H1 (cell line): ENCODE results near the gene C9orf50. TPM values are rescaled to one million over a fixed set of nuclear protein-coding genes. Genes with fewer than 3 reads are reported as not detected.

Experiments
- CTCF ChIA-PET: fragments of 300-600 bp; sonication (Branson Sonifier 250); formaldehyde crosslinking; loops from one replicate; lab custom pipeline; 2021; ENCODE audit not compliant: partially characterized antibody; lab: Charles Lee
- POLR2A ChIA-PET: fragments of 300-600 bp; sonication (Branson Sonifier 250); formaldehyde crosslinking; loops from one replicate; lab custom pipeline; 2021; ENCODE audit warnings: inconsistent platforms; ENCODE audit not compliant: partially characterized antibody; lab: Charles Lee
- DNase-seq, 2 experiments: peaks; one replicate each; pipeline versions ENCODE4 v3.0.0 to v3.0.0-alpha.2; 2010 to 2022; ENCODE audit warnings: low spot score in 2 of 2, low read depth in 1 of 2, mixed read lengths in 1 of 2
- FAIRE-seq: peaks from 2 replicates; lab custom pipeline; 2011; peaks lifted over from hg19 to GRCh38; lab: Jason Lieb, UNC
- H2AFZ ChIP-seq: 2 replicates; pipeline ENCODE4 v1.8.1; 2012; ENCODE audit warnings: low read length, inconsistent platforms
- H2AK5ac ChIP-seq: 2 replicates; pipeline ENCODE4 v1.6.1; 2013; ENCODE audit warnings: low read depth, low read length
- H2BK120ac ChIP-seq: replicated peaks from 2 replicates; pipeline ENCODE3; 2013; ENCODE audit warnings: low read depth, low read length, inconsistent platforms
- H2BK12ac ChIP-seq: 2 replicates; pipeline ENCODE4 v1.6.1; 2013; ENCODE audit warnings: low read depth, low read length
- H2BK15ac ChIP-seq: 2 replicates; pipeline ENCODE4 v1.6.1; 2013; ENCODE audit warnings: low read length
- H2BK20ac ChIP-seq: 2 replicates; pipeline ENCODE4 v1.6.1; 2013; ENCODE audit warnings: low read length
- H2BK5ac ChIP-seq: 2 replicates; pipeline ENCODE4 v1.6.1; 2013; ENCODE audit warnings: low read depth, low read length
- H3K14ac ChIP-seq: 2 replicates; pipeline ENCODE4 v1.6.1; 2013; ENCODE audit warnings: inconsistent platforms; ENCODE audit not compliant: insufficient read length
- H3K18ac ChIP-seq: 2 replicates; pipeline ENCODE4 v1.6.1; 2013; ENCODE audit warnings: low read length; ENCODE audit errors: extremely low read depth
- H3K23ac ChIP-seq: 2 replicates; pipeline ENCODE4 v1.6.1; 2013; ENCODE audit warnings: inconsistent platforms; ENCODE audit not compliant: insufficient read length
- H3K23me2 ChIP-seq: 2 replicates; pipeline ENCODE4 v1.6.1; 2013; ENCODE audit warnings: low read depth, low read length
- H3K27ac ChIP-seq: 2 replicates; pipeline ENCODE4 v1.6.1; 2011; ENCODE audit warnings: low read depth, low read length, inconsistent platforms
- H3K27me3 ChIP-seq, 4 experiments: replicated peaks in 1 of 4; 1 replicate in 1 of 4; 2 replicates in 3 of 4; pipeline versions ENCODE4 v1.6.1 to v1.8.1; 2011 to 2013; ENCODE audit warnings: low read length in 3 of 4, mild to moderate bottlenecking in 3 of 4, inconsistent platforms in 2 of 4, mixed read lengths in 2 of 4, moderate library complexity in 1 of 4; ENCODE audit not compliant: control insufficient read depth in 3 of 4, insufficient read depth in 3 of 4; ENCODE audit errors: extremely low read depth in 1 of 4
- H3K36me3 ChIP-seq, 4 experiments: 2 replicates each; pipeline versions ENCODE4 v1.6.1 to v1.8.1; 2011 to 2013; ENCODE audit warnings: mild to moderate bottlenecking in 4 of 4, low read length in 3 of 4, moderate library complexity in 2 of 4, control low read depth in 1 of 4, inconsistent platforms in 1 of 4; ENCODE audit not compliant: insufficient read depth in 4 of 4, control insufficient read depth in 2 of 4
- H3K4ac ChIP-seq: replicated peaks from 2 replicates; pipeline ENCODE3; 2013; ENCODE audit warnings: low read length, low read depth, mixed read lengths, inconsistent platforms; ENCODE audit not compliant: insufficient read length
- H3K4me1 ChIP-seq, 4 experiments: replicated peaks in 1 of 4; 1 replicate in 1 of 4; 2 replicates in 3 of 4; pipeline versions ENCODE4 v1.6.1 to v1.8.1; 2011 to 2013; ENCODE audit warnings: low read length in 3 of 4, inconsistent platforms in 2 of 4, mixed read lengths in 1 of 4; ENCODE audit not compliant: insufficient read depth in 4 of 4, control insufficient read depth in 3 of 4
- H3K4me2 ChIP-seq, 2 experiments: 2 replicates each; pipeline versions ENCODE4 v1.6.1 to v1.8.1; 2011 to 2013; ENCODE audit warnings: low read depth in 2 of 2, low read length in 2 of 2, control low read depth in 1 of 2, inconsistent platforms in 1 of 2, mild to moderate bottlenecking in 1 of 2; ENCODE audit not compliant: insufficient read depth in 1 of 2
- H3K4me3 ChIP-seq, 4 experiments: fragments of 200-600, 300-600 bp in 1 of 4; sonication (generic), shearing (Covaris generic), sonication (Bioruptor Twin) in 1 of 4; 2 replicates each; pipeline versions ENCODE4 v1.5.1 to v1.8.1; 2011 to 2016; ENCODE audit warnings: low read length in 4 of 4, low read depth in 3 of 4, control low read depth in 2 of 4, inconsistent platforms in 2 of 4, mild to moderate bottlenecking in 2 of 4, mixed read lengths in 1 of 4, moderate library complexity in 1 of 4; ENCODE audit not compliant: insufficient read depth in 2 of 4; ENCODE audit errors: extremely low read depth in 1 of 4
- H3K56ac ChIP-seq: replicated peaks from 2 replicates; pipeline ENCODE3; 2013; ENCODE audit warnings: low read depth, mild to moderate bottlenecking, mixed read lengths, low read length, inconsistent platforms; ENCODE audit not compliant: insufficient read length
- H3K79me1 ChIP-seq: 2 replicates; pipeline ENCODE4 v1.6.1; 2013; ENCODE audit warnings: low read depth, low read length, control low read depth
- H3K79me2 ChIP-seq, 2 experiments: 2 replicates each; pipeline versions ENCODE4 v1.6.1 to v1.8.1; 2012 to 2013; ENCODE audit warnings: low read length in 2 of 2, mild to moderate bottlenecking in 2 of 2, inconsistent platforms in 1 of 2; ENCODE audit not compliant: insufficient read depth in 2 of 2, control insufficient read depth in 1 of 2
- H3K9ac ChIP-seq, 4 experiments: replicated peaks in 1 of 4; 1 replicate in 1 of 4; 2 replicates in 3 of 4; pipeline versions ENCODE4 v1.6.1 to v1.8.1; 2011 to 2013; ENCODE audit warnings: low read depth in 3 of 4, low read length in 3 of 4, control low read depth in 2 of 4, mild to moderate bottlenecking in 2 of 4, moderate library complexity in 2 of 4, inconsistent platforms in 1 of 4; ENCODE audit errors: extremely low read depth in 1 of 4
- H3K9me3 ChIP-seq, 2 experiments: 2 replicates each; pipeline versions ENCODE4 v1.6.1 to v1.8.1; 2012 to 2013; ENCODE audit warnings: mild to moderate bottlenecking in 2 of 2, moderate library complexity in 2 of 2, control low read depth in 1 of 2, inconsistent platforms in 1 of 2, low read depth in 1 of 2, low read length in 1 of 2, mixed read lengths in 1 of 2; ENCODE audit not compliant: insufficient read depth in 2 of 2
- H4K20me1 ChIP-seq, 2 experiments: replicated peaks in 1 of 2; 2 replicates each; pipeline versions ENCODE3 to v1.8.1; 2011 to 2013; ENCODE audit warnings: inconsistent platforms in 2 of 2, low read length in 2 of 2, mild to moderate bottlenecking in 1 of 2; ENCODE audit not compliant: insufficient read depth in 2 of 2, control insufficient read depth in 1 of 2
- H4K5ac ChIP-seq: 2 replicates; pipeline ENCODE4 v1.6.1; 2013; ENCODE audit warnings: low read length, low read depth, mixed read lengths, inconsistent platforms; ENCODE audit not compliant: insufficient read length
- H4K8ac ChIP-seq: 2 replicates; pipeline ENCODE4 v1.8.0; 2013; ENCODE audit warnings: mild to moderate bottlenecking, moderate library complexity, low read length, inconsistent platforms; ENCODE audit not compliant: insufficient read depth; ENCODE audit errors: extremely low read depth
- H4K91ac ChIP-seq: replicated peaks from 2 replicates; pipeline ENCODE3; 2013; ENCODE audit warnings: low read length, mixed read lengths, inconsistent platforms; ENCODE audit not compliant: insufficient read length
- ASH2L ChIP-seq: fragments of 200-600, 300-600 bp; sonication (generic); IDR thresholded peaks from one replicate; pipeline ENCODE4 v1.7.1; 2017; ENCODE audit warnings: low read length
- ATF3 ChIP-seq: IDR thresholded peaks from 2 replicates; pipeline ENCODE4 v1.6.1; 2011; ENCODE audit warnings: low read depth, mild to moderate bottlenecking, low read length; ENCODE audit not compliant: insufficient read depth
- BRCA1 ChIP-seq: IDR thresholded peaks from 2 replicates; pipeline ENCODE4 v1.6.1; 2012; ENCODE audit warnings: low read depth, low read length, improper control_type of control experiment
- HDAC2 ChIP-seq, 2 experiments: fragments of 300-600 bp in 1 of 2; sonication (generic) in 1 of 2; IDR thresholded peaks; 2 replicates each; pipeline ENCODE4 v1.6.1; 2011 to 2012; ENCODE audit warnings: low read depth in 2 of 2, low read length in 2 of 2, mild to moderate bottlenecking in 2 of 2, moderate library complexity in 2 of 2, borderline replicate concordance in 1 of 2, inconsistent platforms in 1 of 2
- HDAC6 ChIP-seq: IDR thresholded peaks from one replicate; pipeline ENCODE4 v1.7.1; 2012; ENCODE audit warnings: low read depth, mild to moderate bottlenecking, inconsistent platforms, low read length, moderate library complexity
- KDM1A ChIP-seq: fragments of 200-600, 300-600 bp; sonication (generic); IDR thresholded peaks from 2 replicates; pipeline ENCODE4 v1.7.1; 2016; ENCODE audit warnings: mild to moderate bottlenecking, low read length, borderline replicate concordance
- POLR2AphosphoS5 ChIP-seq: IDR thresholded peaks from 2 replicates; pipeline ENCODE4 v1.6.1; 2011; ENCODE audit warnings: low read depth, low read length
- RNF2 ChIP-seq: fragments of 200-900, 300-1000 bp; sonication (generic); IDR thresholded peaks from 2 replicates; pipeline ENCODE4 v1.7.1; 2016; ENCODE audit warnings: borderline replicate concordance, low read depth, mild to moderate bottlenecking, antibody characterized with exemption, low read length; ENCODE audit not compliant: poor library complexity, severe bottlenecking; ENCODE audit errors: missing control alignments
- SIN3A ChIP-seq, 2 experiments: IDR thresholded peaks in 1 of 2; conservative IDR thresholded peaks in 1 of 2; 2 replicates each; pipeline ENCODE4 v1.6.1; 2011 to 2012; ENCODE audit warnings: low read length in 2 of 2, improper control_type of control experiment in 1 of 2, low read depth in 1 of 2, mild to moderate bottlenecking in 1 of 2
- SP2 ChIP-seq: IDR thresholded peaks from 2 replicates; pipeline ENCODE4 v1.6.1; 2012; ENCODE audit warnings: mild to moderate bottlenecking, low read length, inconsistent platforms
- WGBS, 2 experiments: shearing (Covaris generic) in 1 of 2; methylation state at CpG; one replicate each; pipeline versions ENCODE4 v1.1.6 to v1.1.7; 2013 to 2015; ENCODE audit warnings: low lambda C conversion rate in 2 of 2, mixed read lengths in 2 of 2, inconsistent platforms in 1 of 2, low coverage in 1 of 2, missing lambda C conversion rate in 1 of 2; ENCODE audit not compliant: insufficient replicate concordance in 2 of 2, insufficient coverage in 1 of 2, insufficient read length in 1 of 2; ENCODE audit errors: extremely low coverage in 1 of 2, missing lambda C conversion rate in 1 of 2; 5-methylcytosine and 5-hydroxymethylcytosine counted together
- polyA plus RNA-seq, 7 experiments: library from polyadenylated mRNA; depleted of rRNA in 3 of 7; stranded (reverse) in 5 of 7; unstranded in 2 of 7; fragments of >200 nt in 5 of 7; fragments of 200-250 nt in 2 of 7; gene quantifications; 1 replicate in 5 of 7; 2 replicates in 1 of 7; 4 replicates in 1 of 7; pipeline versions ENCODE4 v1.2.1 to v1.2.3, GENCODE V29; 2011 to 2013; ENCODE audit warnings: missing spikeins in 2 of 7, mixed read lengths in 2 of 7
- total RNA-seq: library from RNA; stranded (reverse); fragmentation: NEBNext Ultra II Directional; extraction: Animal tissue kit (Norgen Biotek cat#: 25700); gene quantifications from 2 replicates; pipeline ENCODE4 v1.2.1, GENCODE V29; 2021

Gene C9orf50
- total and polyA plus RNA-seq, 2 of the 8 experiments (the other 6 are each of a cell fraction or from before 2014, with no cell fraction given), result not detected

- H3K27me3 ChIP-seq, result no peaks in the 10 kb centered on the region
- H4K8ac ChIP-seq, result no peak overlapping the region
- H2BK120ac ChIP-seq, result no peak overlapping the region
- no peak overlapping the region for H3K4ac ChIP-seq
- H2AFZ ChIP-seq, result no peak overlapping the region
- H2AK5ac ChIP-seq, result no peak overlapping the region
- H2BK5ac ChIP-seq, result no peak overlapping the region
- H3K9ac ChIP-seq, result no peak overlapping the region
- ChIA-PET POLR2A (interaction anchor here (1.0 kb wide), 2 partner anchors 9 to 81 kb away, joined by 3 read pairs; no protein-coding TSS in a partner anchor), CTCF (interaction anchor here (0.6 to 2.3 kb wide), 6 partner anchors 9 to 135 kb away, joined by 3 to 9 read pairs (median 3); no protein-coding TSS in a partner anchor)
- no peak overlapping the region for H4K5ac ChIP-seq
- peaks cover 11% of the 10 kb centered on the region; the same call in 1 of the 2 replicates for H3K23me2 ChIP-seq
- H3K27ac ChIP-seq, result no peak overlapping the region
- H4K91ac ChIP-seq, result no peak overlapping the region
- H3K4me2 ChIP-seq, result no peak overlapping the region
- WGBS, 2 experiments, result 90% methylated on average over 12 of the region's 12 CpGs; no CpG with 5 or more reads in 1 of the 2 experiments
- FAIRE-seq (no peak), DNase-seq (no peak)
- H2BK12ac ChIP-seq, result no peak overlapping the region
- no peak overlapping the region for H3K18ac ChIP-seq
- H3K56ac ChIP-seq, result no peak overlapping the region
- H3K4me3 ChIP-seq, result no peak overlapping the region
- no peak overlapping the region for H2BK20ac ChIP-seq
- peaks cover 0 to 1% (median under 1%) of the 10 kb centered on the region in 4 experiments; a peak in 4 of 7 replicates for H3K4me1 ChIP-seq
- TF ChIP-seq SP2, result no peak
- TF ChIP-seq HDAC6, result no peak
- TF ChIP-seq POLR2AphosphoS5, result no peak
- no peak for TF ChIP-seq RNF2
- TF ChIP-seq SIN3A (conservative IDR thresholded peaks at IDR 0.05 in 1 of 2, IDR thresholded peaks at IDR 0.05 in 1 of 2; ENCODE audit: low read depth in 1 of 2, low read length in 2 of 2), result no peak
- TF ChIP-seq BRCA1, result no peak
- no peak for TF ChIP-seq HDAC2 (IDR thresholded peaks at IDR 0.05; ENCODE audit: borderline replicate concordance in 1 of 2, low read depth in 2 of 2, low read length in 2 of 2)
- TF ChIP-seq ATF3, result no peak
- TF ChIP-seq ASH2L, result no peak
- no peak for TF ChIP-seq KDM1A
- no peaks in the 10 kb centered on the region for H3K36me3 ChIP-seq
- H2BK15ac ChIP-seq, result no peak overlapping the region
- H4K20me1 ChIP-seq, result peaks cover 1 to 8% of the 10 kb centered on the region in 2 experiments
- H3K9me3 ChIP-seq, result no peaks in the 10 kb centered on the region
- no peak overlapping the region for H3K23ac ChIP-seq
- peaks cover 0 to 5% of the 10 kb centered on the region in 2 experiments; a peak in 1 of 4 replicates for H3K79me2 ChIP-seq
- H3K79me1 ChIP-seq, result no peaks in the 10 kb centered on the region; the same call in 1 of the 2 replicates
- H3K14ac ChIP-seq, result no peak overlapping the region
These were observed 25.4 kb upstream of the C9orf50 start for GRCh38 chr9:129646252-129646651.
